ENCODE results near the gene DLG2.
"Not testable (repeated sequence)": the region's sequence is repeated elsewhere in the genome, so short reads cannot be mapped to it uniquely, and the experiment has no call there.

The DLG2 gene

DNA sequence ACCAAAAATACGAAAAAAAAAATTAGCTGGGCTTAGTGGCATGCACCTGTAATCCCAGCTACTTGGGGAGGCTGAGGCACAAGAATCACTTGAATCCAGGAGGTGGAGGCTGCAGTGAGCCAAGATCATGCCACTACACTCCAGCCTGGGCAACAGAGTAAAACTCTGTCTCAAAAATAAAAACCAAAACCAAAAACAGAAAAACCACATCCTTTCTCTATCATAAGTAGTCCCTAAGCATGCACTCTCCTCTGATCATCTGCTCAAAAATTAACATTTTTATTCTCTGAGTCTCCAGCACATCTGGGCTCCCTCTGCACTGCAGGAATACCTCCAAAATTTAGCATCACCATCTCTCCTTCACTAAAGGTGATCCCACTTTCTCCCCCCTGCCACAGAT lies 516.9 kb downstream of the DLG2 start:
- DNase-seq (ENCODE audit: low read depth), result not testable (repeated sequence)

DNA sequence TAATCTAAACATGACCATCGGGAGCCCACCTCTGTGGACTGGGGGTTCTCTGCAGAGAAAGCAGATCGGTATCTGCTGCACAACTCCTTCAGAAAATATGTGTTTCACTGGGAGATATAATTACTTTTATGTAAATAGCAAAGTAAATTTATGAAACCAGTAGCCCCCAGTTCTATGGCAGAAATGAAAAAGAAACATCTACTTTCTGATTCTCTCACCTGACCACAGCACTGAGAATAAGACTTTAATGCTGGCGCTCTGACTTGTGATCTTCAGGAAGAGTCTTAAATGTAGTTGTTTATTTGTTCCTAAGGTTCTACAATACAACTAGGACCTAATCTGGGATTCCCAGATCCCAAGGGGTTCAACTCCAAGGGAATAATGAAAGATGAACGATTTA lies 518.0 kb downstream of the DLG2 start:
- no peak for DNase-seq (ENCODE audit: low read depth)

DNA sequence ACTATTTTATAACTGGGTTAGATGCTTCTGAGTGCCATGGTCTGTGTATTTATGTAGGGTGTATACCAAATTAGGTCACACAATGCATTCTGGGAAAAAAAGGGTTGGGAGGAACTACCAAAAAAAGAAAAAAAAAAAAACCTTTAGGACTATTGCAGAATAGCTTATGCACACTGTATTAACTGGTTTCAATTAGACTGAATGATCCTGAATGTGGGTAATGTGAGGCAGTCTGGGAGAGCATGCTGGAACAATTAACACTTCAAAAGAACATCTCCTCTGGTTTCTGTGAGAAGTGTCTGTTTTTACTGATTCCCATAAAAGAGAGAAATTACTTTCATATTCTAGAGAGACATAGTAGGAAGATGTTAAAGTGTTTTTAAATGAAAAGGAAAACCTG lies 521.3 kb downstream of the DLG2 start:
- DNase-seq (ENCODE audit: low read depth), result no peak

DNA sequence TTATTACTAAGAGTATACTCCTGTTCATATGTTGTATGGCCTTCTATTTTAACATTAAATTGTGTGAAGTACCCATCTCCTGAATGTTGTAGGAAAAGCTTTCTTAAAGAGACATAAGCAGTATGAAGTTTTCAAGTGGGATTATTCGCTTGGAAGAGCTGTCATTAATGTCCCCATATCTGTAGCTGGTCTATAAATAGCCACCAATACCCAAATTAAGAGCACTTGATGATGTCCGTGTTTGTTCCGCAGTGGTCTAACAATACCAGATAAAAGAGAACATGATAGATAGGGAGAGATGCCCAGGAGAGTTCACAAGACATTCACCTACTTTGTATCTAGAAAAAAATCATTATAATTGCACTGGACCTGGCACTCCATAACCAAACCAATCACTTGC lies 527.6 kb downstream of the DLG2 start:
- DNase-seq (ENCODE audit: low read depth), result no peak

DNA sequence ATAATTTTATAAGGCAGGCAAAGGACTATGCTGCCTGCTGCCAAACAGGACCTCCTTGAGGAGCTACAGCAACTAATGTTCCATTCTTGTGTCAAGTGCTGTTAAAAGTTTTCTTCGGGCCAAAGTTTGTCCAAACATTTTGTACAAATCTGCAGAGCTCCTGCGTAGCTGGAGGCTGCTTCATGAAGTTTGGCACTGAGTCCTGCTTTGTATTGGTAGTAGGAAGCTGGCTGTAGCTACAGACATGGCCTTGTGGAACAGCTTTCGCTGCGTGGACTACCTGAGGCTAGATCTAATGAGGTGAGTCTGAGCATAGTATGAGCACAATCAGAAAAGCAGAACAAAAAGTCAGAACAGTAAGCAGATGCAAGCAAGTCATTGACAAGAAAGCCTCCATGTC lies 528.1 kb downstream of the DLG2 start:
- no peak for DNase-seq (ENCODE audit: low read depth)

DNA sequence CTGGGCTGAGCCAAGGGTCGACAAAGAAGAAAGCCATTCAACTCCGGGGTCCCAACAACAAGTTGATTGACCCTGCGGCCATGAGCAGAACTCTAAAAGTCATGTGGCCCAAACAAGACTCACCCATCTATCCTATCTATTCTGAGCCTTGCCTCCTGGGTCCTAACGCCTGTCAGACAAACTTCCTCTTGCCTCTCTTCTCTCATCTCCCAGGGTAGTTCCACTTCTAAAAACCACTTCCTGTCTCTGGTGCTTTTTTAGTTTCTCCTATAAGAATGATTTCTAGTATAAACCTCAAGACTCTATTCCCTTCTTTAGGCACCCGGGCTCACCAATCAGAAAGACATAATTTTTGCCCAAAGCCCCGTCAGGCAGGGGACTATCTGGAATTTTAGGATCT lies 530.2 kb downstream of the DLG2 start:
- no peak for DNase-seq (ENCODE audit: low read depth)

DNA sequence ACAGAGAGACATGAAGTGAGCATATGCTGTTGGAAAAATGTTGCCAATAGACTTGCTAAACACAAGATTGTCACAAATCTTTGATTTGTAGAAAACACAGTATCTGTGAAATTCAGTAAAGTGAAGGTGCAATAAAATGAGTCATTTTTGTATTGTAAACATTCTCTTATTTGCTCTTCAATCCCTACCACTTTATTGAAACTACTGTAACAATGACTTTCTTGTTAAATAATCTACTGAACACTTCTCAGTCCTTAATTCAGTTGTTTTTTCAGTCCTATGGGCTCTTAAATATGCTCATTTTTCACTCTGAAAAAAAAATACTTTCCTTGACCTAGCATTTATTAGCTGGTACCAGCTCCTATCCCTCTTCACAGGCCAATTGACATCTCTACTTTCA lies 531.9 kb downstream of the DLG2 start:
- no peak for DNase-seq (ENCODE audit: low read depth)

DNA sequence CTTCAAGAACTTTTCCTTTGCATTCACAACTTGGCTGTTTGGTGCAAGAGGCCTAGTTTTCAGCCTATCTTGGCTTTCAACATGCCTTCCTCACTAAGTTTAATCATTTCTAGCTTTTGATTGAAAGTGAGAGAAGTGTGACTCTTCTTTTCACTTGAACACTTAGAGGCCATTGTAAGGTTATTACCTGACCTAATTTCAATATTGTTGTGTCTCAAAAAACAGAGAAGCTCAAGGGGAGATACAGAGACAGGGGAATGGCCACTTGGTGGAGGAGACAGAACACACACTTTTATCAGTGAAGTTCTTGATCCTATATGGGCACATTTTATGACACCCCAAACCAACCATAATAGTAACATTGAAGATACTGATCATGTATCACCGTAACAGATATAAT lies 532.3 kb downstream of the DLG2 start:
- DNase-seq (ENCODE audit: low read depth), result no peak

DNA sequence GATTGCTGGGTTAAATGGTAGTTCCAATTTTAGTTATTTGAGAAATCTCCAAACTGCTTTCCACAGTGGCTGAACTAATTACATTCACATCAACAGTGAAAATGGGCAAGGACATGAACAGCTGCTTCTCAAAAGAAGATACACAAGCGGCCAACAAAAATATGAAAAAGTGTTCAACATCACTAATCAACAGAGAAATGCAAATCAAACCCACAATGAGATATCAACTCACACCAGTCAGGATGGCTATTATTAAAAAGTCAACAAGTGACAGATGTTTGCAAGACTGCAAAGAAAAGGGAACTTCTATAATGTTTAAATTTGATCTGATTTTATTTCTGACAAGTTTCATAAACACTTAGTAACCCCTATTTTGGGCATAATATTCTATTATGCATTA lies 537.5 kb downstream of the DLG2 start:
- DNase-seq (ENCODE audit: low read depth), result no peak

DNA sequence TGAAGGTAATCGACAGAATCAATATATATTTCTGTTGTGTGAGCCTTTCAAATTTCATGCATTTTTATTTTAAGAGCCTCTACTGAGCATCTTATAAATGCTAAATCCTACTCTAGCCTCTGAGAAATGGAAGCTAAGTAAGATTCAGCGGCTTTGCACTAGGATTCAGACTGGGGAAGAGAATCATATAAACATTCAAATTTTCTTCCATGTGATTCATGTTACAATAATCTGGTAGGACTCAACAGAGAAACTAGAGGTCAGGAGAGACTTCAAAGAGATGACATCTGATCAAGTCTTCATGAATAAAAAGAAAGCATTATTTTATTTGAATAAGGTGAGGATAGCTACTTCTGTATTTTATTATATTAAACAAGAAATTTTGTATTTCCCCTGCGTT lies 538.9 kb downstream of the DLG2 start:
- no peak for DNase-seq (ENCODE audit: low read depth)

DNA sequence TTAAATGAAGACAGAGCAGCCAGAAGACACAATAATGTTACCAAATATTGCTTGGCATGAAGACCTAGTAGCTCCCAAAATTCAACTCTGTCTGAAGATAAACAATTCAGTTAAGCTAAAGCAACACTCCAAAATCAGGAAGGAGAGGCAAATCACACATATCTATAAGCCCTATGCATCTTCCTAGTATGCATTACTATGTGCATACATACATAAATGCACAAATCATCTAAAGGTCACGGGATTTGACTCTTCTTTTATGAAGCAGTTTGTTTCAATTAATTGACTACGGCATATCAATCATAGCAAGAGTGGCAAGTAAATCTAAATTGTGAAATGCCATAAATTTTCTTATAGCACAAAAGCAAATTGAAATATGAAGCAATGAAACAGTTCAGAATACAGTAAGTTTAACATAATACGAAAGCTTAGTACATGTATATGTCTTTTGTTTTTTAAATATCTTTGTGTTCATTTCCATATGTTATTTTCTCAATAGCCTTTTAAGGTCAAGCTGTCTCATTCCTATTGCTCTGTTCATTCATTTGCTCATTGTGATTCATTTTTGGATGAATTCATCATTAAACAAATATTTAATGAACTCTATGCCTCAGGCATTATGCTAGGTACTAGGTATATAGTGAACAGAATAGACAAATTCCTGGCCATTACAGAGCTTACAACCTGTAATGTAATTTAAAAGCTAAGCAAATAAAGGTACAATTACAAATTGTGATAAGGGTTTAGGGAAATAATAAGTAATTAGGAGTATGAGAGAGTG lies 540.5 kb downstream of the DLG2 start:
- no peak for DNase-seq (ENCODE audit: low read depth)

DNA sequence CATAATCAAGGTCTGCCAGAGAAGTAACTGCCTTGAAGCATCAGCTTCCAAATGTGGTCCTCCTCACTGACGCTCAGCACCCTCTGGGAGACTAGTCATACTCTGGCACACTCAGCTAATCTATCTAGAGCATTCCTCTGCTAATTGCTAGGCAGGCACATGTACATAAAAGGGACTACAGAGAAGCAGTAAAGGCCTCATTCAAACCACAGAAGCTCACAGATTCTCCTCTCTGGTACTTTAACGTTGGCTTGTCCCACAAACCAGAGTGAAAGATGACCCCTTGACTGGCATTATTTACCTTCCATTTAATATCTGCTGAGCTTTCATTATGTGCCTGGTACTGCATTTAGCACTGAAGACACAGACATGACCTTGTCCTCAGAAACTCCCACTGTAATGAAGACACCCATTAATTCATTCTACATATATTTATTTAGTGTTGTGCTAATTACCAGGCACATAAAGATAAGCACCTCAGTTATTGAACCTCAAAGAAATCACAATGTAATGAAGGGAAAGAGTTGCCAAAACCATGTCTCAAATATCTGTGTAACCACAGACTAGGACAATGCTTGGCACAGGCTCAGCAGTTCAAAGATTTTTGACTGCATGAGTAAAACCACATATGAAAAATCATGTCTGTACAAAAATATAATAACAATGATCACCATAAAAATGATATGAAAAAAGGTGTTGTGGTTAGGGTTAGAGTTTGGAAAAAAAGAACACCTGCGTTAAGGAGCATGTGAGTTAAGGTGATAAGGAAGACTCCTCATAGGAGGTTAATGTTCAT lies 550.4 kb downstream of the DLG2 start:
- no peak for DNase-seq (ENCODE audit: low read depth)

DNA sequence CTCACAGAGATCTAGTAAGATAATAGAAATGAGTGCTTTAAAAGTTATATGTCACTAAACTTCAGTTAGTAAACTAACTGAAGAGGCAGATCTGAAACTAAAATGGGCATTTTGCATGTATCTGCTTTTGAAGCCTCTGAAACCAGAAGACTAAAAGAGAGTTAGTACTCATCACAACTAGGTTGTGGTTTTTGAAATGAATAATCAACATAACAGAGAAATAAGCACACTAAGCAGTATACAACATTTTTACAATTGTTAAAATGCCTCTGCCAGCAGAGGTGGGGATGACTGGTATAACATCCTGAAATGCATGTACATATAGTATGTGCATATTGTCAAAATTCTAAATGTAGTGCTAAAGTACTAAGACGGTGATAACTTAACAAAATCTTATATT lies 564.5 kb downstream of the DLG2 start:
- DNase-seq (ENCODE audit: low read depth), result no peak

DNA sequence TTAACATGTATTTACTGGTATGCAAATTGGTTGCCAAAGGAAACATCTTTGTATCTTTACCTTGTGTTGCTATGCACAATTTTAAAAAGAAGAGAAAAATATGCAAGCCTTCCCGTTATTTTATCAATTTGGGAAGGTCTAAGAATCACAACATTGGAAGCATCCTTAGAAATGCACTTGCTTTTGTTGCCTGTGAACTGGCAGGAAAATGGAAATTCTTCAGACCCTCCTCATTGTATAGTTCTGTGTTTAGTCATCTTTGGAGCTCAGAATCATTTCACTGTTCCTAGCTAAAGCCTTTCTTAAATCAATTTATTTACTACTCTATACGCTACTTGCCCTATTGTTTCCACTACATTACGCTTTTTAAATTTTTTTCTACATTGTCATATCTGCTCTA lies 574.5 kb downstream of the DLG2 start:
- DNase-seq (ENCODE audit: low read depth), result no peak

DNA sequence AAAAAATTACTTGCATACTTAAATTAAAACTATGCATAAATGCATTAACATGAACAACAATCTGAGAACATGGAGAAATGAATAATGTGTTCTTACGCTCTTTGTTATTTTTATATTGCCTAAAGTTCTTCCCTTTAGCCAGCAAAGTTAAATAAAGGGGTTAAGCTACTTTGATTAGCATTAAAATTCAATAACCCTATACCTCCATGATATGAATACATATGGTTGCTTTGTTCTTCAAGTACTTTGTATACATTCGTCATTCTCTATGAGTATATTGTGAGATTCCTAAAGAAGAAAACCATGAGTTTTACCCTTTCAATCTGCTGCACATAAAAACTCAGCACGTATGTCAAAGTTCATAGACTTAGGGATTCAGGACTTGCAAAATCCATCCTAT lies 578.3 kb downstream of the DLG2 start:
- no peak for DNase-seq (ENCODE audit: low read depth)

DNA sequence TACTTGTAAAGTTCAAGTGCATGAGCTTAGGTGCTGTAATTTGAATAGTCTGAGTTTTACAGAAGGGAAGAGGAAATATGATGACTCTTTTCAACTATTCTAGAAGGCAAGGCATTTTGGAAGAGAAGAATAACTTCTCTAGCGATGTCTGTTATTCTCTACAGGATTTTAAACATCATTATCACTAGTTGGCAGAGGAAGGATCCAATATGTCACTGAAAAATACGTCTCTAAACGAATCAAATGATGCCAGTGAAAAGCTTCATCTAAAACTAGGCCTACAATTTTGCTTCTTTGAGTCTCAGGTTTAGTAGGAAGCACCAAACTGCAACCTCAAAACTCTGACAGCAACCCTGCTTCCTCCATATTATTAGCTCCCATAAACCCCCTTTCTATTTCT lies 581.4 kb downstream of the DLG2 start:
- no peak for DNase-seq (ENCODE audit: low read depth)

DNA sequence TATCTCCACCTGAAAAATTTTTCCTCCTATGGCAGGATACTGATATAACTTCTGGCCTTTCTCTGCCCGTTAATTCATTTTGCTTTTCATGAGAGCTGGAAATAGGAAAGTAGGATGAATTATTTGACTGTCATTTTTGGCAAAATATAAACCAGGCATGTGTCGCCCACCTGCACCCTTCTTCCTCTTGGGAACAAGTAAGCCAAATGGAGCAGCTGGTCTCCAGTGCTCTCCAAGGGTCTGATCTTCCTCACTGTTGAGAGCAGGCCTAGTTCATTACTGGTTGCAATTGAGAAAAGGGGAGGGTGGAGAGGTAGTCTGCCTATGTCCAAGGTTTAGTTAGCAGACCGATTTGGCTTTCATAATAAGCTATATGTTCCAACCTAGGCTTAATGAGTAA lies 582.2 kb downstream of the DLG2 start:
- DNase-seq (ENCODE audit: low read depth), result no peak

DNA sequence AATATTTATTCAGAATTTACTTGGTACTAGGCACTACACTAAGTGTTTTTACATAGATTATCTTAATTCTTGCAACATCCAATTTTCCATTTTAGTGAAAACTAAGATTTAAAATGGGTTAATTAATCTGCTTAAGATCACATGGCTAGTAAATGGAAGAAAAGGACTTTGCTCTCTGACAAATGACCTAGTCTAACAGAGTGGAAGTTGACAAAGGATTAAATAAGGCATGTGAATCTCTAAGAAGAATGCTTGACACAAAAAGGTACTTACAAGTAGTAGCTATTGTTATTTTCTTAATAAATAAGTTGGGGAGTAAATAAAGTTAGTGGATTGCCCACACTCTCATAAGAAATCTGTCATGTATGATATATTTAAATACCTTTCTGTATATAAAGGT lies 584.8 kb downstream of the DLG2 start:
- no peak for DNase-seq (ENCODE audit: low read depth)

DNA sequence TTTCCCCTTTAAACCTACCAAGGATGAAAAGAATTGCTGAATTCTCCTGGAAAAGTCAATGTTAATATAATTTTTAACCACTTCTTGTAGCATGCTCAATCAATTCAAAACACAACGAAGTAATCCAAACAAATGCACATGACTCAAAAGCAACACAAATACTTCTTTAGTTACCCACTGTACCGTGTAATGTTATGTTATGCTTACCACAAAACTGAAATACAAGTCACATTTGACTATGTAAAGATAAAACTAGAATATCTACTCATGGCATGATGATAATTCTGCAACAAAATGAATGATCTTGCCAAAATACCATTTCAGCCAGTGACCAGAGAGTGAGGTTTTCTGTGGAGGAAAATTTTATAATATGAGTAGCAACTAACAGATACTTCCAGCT lies 587.0 kb downstream of the DLG2 start:
- DNase-seq (ENCODE audit: low read depth), result no peak

DNA sequence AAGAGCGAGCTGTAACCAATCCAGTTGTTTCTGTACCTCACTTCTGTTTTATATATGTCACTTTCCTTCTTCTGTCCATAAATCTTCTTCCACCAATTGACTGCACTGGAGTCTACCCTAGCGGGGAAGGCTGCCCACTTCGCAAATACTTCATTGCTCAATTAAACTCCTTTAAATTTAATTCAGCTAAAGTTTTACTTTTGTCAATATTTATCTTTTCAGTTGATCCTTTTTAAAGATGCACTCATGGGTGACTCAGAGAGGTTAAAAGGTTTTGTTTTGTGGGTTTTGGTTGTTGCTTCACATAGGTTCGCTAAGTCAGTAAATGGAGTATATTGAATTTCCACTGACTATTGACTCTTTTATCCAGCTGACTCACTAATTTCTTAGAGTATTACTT lies 597.2 kb downstream of the DLG2 start:
- no peak for DNase-seq (ENCODE audit: low read depth)

DNA sequence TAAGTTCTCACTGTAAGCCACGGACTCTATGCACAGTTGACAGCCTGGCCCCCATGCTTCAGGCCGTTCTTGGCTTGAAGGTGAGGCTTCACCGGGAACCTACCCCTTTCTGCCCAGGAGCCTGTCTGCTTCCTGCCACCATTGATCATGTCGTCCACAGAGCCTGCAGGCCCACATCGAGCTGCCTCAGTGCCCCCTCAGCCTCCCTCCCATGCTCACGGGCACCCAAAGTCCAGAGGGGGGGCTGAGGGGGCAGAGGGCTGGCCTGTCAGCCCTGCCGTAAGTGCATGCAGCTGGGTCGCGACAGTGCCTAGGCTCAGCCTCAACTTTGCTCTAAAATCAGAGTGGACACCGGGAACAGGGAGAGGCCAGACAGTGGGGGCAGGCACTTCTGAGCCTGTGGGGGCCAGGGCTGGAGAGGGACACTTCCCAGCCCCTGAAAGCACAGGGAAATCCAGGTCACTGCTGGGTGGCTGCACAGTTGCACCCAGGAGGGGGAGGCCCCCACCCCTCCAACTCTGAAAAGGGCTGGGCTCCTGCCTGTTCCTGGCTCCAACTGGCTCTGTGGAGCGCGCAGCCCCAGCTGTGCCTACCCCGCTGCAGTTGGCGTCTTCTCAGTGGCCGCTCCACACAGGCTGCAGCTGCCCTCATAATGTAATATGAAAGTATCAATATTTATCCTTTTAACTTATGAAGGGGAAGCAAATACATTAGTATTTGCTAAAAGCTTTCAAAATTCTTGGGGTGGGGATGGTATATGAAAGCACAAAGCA lies 598.6 kb downstream of the DLG2 start:
- no peak for DNase-seq (ENCODE audit: low read depth)

DNA sequence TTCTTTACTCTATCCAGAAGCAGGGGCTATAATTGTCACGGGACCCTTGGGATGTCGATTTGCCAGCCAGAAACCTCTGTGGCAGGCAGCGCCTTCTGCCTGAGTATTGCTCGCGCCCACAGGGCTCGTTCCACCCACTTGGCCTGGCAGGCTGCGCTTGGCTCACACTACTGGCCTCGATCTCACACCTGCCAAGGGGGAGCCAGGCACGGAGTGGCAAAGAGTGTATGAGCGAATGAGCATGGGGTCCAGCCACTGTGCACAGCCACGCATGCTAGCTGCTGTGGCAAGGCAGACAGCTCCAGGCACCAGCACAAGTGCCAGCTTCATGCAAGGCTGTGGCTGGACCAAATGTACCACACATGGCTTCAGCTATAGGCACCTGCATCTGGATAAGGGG lies 599.8 kb downstream of the DLG2 start:
- no peak for DNase-seq (ENCODE audit: low read depth)

DNA sequence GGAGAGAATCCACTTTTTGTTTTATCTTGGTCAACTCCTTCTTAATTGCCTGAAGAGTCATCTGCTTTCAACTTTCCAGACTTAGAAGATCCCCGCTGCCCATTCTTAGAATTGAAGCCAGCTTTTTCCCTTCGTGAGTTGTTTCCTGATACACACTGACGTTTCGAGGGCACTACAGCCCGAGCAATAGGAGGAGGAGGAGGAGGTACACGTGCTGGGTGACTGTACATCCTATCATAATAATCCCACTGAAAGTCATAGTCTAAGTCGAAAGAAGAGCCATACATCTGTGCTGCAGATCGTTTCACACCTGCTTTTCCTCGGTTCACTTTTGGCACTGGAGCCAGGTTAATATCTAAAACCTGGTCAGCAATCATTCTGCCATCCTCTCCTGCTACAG lies 606.1 kb downstream of the DLG2 start:
- DNase-seq (ENCODE audit: low read depth), result no peak

Measured in stimulated activated CD4-positive, alpha-beta T cell treated with anti-CD3 and anti-CD28 coated beads, Interleukin-2, amount 100 ng/mL, for 4 hours (primary cell).